HG03575 (cell line): ENCODE measurements around the gene DAAM1.

Experiments
- ATAC-seq: cut with Tn5 transposase; IDR thresholded peaks from one replicate; pipeline ENCODE4 v1.9.1; 2021; ENCODE audit not compliant: unreplicated experiment, insufficient number of reproducible peaks, low FRiP score; ENCODE audit errors: extremely low read depth

The DAAM1 gene

DNA sequence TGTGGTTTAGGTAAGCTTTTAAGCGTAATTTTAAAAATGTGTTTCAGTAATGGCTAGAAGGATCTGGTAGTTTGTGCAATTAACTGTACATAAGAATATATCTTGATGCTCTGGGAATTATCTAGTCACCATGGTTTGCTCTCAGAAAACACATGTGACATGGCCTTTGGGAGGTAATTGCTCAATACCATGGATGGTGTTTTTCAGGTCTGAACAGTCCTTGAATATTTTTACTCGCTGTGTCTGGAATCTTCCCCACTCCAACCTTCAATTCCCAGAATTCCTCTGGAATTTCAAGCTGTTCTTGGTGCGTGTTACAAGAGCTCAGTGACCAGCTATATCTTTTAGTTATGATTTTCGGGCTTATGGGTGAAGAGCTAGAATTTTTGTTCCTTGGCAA, 85.3 kb downstream of the DAAM1 start:
- ATAC-seq, result no peak

DNA sequence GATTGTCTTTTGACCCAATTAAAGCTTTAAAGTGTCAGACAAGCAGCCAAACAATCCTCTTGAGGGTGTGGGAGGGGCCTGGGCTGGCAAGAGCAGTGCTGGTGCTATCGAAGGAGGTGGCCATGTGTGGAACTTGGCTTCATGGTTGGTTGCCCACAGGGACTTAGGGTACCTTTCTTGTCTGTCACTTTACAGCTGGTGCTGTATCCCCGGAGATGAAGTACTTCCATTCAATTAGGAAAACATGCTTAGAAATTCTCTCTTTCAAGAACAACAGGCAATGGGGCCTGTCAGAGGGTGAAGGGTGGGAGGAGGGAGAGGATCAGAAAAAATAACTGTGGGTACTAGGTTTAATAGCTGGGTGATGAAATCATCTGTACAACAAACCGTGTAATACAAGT, 86.5 kb downstream of the DAAM1 start:
- no peak for ATAC-seq

DNA sequence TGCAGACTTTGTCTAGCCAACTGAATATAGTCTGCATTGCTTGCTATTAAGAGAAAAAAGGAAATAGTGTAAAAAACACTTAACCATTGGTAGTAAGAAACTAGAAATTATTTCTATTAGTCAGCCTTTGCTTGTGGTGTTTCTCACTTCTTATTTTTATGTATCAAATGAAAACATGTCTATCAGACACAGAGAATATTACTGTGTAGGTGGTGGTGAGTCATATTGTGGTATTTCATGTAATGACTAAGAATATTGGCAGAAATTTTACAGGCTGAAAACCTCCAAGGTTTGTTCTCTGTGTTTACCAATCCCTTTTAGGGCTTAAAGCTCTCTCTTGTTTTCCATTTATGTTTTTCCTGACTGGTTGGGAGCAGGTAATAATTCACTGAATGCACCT, 87.2 kb downstream of the DAAM1 start:
- ATAC-seq, result peak; percentile 96

DNA sequence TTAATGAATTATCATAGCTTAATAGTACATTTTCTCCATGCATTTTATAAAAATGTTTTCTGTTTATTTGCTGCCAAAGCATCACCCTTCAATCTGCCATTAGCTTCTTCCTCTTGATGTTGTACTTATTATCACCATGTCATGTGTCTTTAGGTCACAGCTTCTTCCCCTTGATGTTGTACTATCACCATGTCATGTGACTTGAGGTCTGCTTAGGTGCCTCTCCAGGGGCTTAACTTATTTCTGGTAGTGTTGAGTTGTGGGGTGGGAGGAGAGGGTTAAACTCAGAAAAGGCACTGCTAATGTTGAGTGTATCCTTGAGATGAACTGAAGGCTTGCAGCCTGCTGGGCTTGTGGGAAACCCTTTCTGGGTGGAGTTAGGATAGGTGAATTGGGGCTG, 87.8 kb downstream of the DAAM1 start:
- no peak for ATAC-seq

DNA sequence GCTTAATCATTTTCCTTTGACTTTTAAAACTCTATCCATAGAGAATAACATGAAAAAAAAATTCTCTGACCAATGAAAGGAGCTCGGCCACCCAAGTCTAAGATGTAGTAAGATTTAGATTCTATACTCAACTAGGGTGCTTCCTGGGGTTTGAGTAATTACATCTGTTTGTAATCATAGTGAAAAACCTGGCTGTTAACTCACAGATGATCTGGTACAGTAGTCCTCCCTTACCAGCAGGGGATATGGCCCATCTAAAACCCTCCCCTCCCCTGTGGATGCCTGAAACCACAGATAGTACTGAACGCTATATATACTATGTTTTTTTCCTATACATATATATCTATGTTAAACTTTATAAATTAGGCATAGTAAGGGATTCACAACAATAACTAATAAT, 89.2 kb downstream of the DAAM1 start:
- no peak for ATAC-seq

DNA sequence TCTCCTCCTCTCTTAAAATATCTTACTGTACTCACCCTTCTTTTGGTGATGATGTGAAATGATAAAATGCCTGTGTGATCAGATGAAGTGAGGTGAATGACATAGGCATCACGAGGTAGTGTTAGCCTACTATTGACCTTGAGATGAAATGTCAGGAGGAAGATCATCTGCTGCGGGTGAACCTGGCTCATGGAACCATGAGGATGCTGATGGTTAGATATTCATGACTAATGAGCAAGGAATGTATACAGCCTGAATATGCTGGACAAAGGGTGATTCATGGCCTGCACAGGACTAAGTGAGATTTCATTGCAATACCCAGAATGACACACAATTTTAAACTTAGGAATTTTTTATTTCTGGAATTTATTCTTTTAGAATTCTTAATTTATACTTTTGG, 89.6 kb downstream of the DAAM1 start:
- ATAC-seq, result no peak

DNA sequence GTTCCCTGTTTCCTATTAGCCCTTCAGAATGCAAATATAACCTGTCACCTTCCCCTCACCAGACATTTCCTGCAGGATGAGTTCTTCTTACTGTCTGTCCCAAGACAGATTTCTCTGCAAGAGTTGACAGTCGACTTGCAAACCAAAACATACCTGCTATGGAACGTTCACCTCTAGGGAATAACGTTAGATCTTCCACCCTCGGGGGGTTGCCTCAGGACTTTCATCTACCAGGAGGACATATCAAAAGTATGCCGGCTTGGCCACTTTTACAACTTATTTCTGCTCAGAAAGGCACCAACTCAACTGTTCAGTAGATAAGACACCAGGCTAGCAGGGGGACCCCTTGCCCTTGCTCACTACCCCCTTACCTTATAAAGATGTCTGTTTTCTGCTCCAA, 92.5 kb downstream of the DAAM1 start:
- no peak for ATAC-seq

DNA sequence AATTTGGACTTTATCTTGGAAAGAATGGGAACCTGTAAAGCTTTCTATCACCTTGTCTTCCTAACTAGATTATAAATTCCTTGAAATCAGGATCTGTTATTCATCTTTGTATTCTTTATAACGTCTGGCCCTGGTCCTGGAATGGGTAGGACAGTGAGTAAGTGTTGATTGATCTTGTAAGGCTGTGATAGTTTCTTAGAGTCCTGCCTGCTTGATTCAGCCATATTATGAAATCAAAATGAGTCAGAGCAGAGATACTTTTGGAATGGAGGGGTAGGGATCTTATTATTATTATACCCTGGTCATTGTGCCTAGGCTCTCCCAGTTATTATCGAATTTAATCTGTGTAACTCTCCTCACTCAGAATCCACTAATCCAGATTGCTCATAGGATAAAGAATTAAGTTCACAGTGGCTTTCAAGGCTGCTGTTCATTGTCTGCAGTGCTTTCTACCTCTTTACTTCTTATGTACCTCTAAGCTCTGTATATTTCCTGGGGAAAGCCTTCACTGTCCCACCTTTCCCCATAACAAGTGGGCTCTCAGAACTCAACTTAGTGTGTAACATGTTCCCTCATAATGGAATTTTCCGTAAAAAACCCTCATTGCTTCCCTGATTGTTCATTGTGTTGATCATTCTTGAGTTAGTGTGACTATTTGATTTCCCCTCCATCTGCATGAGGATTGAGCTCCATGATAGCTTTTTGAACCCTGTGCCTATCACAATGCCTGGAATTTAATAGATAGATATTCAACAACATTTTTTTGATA, 93.3 kb downstream of the DAAM1 start:
- ATAC-seq, result no peak

DNA sequence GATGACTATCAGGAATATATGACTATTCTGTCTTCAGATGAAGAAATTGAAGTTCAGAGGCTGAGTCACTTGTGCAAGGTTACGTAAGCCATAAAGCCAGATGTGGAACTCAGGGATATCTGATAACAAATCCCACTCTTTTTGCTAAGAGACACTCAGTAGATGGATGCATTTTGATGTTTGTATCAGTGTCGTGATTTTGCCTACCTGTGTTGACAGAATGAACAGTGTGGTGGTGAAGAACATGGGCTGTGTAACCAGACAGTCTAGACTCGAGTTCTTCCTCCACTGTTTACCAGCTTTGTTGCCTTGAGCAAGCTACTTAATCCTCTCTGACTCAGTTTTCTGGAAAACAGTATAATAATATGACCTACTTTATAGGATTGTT, 93.9 kb downstream of the DAAM1 start:
- ATAC-seq, result no peak

DNA sequence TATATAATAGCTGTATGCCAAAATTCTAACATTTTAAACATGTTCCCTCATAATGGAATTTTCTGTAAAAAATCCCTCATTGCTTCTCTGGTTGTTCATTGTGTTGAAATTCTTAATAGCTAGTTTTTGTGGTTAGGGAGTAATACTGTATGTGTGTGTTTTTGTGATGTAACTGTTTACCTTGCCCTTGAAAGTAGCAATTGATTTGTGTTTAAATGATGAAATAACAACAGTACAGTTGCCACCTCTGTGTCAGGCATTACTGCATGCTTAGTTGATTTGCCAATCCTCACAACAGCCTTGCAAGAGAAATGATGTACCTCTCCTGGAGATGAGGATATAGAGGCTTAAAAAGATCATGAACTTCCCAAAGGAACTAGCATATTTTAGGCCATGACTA, 94.9 kb downstream of the DAAM1 start:
- ATAC-seq, result no peak

DNA sequence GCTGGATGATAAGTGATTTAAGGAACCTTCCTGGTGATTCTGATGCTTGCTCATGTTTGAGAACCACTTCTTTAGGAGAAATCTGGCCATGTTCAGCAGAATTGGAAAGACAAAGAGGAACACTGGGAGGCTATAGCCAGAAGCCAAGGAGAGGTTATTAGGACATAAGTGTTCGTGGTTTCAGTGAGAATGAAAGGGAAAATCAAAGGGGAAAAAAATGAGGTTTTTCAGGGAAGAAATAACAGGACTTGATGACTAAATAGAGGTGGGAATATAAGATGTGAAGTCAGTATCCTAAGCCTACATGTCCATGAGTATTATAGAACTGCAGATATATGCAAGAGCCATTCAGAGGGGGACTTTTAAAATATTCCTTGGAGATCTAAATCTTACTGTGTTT, 95.6 kb downstream of the DAAM1 start:
- no peak for ATAC-seq

DNA sequence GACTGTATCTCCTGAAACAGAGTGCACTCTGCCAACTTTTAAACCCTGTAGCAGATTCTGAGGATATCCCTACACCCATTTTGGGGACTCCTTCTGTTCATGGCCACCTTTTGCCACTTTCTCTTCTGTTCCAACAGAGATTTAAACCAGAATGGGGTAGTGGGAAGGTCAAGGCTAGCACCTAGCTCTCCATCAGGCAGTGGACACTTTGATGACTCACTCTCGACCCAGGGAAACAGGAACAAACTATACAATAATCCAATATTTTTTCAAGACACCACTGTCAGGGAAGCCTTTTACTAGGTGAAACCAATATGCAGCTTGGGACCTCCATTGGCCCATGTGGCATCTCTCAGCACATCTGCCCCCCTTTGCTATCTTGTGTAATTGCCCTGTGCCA, 103.6 kb downstream of the DAAM1 start:
- ATAC-seq, result no peak

DNA sequence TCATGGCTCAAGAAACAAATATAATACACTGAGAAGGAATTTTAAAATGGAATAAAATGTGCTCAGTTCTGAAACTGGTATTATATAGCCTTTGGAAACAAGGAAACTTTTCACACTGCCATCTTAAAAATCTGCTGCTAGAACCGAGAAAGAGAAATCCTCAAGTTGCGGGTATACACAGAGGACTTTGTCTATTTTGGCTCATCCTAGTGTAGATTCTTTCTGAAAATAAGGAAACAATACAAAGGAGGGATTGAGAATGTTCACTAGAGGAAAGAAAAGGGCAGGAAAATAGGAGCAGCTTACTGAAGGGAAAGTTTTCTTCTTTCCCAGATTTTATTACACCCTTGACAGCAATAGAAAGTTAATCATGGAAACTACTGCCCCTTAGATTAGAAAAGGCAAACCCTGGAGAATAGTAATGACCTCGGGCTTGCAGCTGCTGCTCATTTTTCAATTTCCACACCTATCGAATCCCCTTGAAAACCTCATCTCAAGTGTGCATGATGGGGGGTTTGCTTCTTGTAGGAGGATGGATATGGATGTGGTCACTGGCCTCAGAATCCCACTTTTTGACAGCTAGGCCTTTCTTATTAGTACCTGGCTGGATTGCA, 104.6 kb downstream of the DAAM1 start:
- ATAC-seq, result no peak

DNA sequence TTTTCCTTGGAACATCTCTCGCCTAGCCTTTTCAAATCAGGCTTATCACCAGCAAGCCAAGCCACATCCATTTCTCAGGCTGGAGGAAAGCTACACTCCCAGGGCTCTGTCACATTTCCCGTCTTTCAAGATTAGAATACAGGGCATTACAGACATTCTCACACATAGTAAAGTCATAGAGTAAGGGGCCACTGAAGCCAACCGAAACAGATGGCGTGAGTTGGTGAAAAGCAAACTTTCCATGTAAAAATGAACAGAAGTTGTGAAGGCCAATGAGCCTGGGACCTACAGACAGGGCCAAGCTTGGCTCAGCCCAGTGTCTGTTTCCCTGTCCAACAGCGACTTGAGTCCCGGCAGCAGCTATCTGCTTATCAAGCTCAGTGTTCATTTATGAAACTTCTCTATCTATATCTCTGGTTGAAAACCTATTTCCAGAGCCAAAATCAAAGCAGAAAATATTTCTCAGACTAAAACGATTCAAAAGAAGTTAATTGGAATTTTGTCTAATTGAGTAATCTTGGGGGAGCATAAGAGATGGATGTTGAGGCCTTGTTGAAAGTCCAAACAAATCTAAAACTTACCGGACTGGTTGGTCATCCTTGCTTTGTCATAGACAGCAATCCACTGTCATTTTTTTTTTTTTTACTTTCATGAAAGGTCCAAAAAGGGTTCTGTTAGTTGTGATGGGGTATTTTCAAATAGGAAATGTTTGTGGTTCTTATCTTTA, 105.6 kb downstream of the DAAM1 start:
- ATAC-seq, result no peak

DNA sequence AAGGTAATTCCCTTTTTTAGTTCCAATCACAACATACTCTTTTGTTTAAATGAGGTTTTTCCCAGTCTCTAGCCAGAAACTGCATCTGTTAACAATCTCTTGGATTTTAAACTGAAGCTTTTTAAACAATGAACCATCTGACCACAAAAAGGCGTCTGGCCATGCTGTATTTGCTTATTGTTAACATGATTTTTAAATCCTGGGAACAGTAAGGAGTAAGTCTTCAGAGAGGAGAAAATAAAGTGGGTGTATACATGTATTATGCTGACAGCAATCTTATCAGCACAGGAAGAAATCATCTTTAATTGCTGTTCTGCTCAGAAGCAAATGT, 106.2 kb downstream of the DAAM1 start:
- ATAC-seq, result no peak

DNA sequence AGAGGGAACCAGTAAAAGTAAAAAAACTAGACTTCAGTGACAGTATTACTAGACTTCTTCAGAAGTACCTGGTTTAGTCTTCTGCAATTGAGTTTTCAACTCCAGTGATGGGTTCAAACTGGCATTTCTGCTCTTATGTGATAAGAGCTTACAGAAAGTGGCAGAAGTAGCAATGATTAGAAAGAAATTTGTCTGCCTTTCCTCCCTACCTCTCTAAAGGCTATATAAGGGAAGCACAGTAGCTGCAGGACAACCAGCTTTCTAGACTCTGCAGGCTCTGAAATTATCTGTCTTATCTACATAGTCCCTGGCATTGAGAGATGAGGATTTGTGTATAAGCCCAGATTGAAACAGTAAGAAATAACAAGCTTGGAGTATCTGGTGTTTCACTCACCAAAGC, 107.5 kb downstream of the DAAM1 start:
- ATAC-seq, result no peak

DNA sequence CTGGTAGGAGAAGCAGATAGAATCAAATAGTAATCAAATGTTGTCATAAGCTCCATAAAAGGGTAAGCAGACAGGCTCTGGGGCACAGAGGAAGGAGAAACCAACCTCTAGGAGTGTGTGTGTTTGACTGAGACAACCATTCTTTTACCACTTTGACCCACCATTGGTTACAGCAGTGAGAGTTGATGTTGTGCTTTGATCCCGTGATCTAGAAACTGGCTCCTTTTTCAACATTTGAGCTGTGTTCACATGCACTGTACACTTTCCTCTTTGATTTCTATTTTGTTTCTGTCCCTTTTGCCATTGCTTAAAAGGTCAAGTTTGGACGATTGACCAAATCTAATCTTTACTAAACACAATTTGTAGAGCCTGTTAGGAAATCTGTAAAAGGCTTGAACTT, 108.0 kb downstream of the DAAM1 start:
- no peak for ATAC-seq

DNA sequence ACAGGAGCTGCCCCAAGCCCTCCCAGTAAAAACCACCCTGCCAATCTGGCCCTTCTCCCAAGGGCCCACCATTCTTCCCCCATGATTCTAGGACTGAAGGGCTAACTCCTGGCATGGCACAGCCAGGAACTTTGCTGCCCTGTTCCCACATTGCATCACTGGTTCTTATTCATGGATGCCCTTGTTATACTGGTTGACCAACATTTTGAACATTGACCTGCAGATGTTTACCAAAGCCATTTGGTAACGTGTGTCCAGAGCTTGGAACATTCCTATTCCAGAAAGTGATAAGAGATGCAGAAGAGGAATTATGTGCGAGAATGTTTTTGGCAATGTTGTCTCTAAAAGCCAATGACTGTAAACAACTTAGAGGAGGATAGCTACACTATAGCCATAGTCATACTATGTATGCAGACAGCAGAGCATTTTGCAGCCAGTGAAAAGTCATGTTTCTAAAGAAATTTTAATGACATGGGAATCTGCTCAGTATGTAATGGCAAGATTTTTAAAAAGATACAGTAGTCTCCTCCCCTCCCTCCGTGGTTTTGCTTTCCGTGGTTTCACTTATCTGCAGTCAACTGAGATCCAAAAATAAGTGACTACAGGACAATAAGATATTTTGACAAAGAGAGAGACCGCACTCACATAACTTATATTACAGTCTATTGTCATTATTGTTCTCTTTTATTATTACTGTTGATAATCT, 108.8 kb downstream of the DAAM1 start:
- no peak for ATAC-seq

DNA sequence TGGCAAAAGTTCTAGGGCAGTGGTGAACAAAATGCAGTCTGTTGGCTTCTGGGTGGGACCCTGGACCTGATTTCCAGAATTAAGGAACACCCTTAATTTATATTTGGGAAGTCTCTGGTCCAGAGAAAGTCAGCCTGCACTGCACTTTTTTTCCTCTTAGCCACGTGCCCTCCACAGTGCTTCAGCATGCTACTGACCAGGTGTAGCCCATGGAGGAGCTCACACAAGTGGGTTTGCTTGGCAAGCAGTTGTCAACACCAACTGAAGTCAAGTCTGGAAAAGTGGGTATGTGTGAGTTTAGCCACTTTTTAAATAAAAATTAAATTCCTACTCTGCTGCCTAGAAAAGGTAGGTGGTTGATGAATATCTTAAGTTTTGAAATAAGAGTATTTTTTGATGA, 111.3 kb downstream of the DAAM1 start:
- no peak for ATAC-seq

DNA sequence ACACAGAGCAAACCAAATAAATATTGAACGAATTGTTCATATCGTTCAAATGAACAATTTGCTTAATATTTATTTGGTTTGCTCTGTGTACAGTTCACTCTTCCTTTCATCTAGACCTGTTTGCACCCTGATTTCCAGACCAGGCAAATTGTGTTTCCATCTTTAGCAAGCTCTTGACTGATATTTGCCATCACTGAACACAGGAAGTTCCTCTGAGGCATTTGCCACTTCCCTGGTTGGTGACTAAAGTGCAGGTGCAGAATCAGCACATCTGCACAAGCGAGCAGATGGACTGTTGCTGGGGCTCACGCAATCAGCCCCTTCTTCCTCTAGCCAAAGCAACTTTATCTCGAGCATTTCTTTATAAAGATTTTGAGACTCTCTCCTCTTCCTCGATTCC, 112.9 kb downstream of the DAAM1 start:
- ATAC-seq, result no peak
